SK-N-SH (cell line): ENCODE results near the gene ACAD11. TPM values are rescaled to one million over a fixed set of nuclear protein-coding genes. Genes with fewer than 3 reads are reported as not detected.

Experiments
- CTCF ChIA-PET: fragments of 300-600, 350-600 bp; formaldehyde crosslinking; extraction: SDS; loops from one replicate; lab custom pipeline; 2021; lab: Yijun Ruan, JAX
- POLR2A ChIA-PET: fragments of 350-600 bp; sonication (Branson Sonifier 250); formaldehyde crosslinking; extraction: SDS; loops from one replicate; lab custom pipeline; 2020; ENCODE audit warnings: antibody characterized with exemption, inconsistent platforms; lab: Yijun Ruan, JAX
- DNase-seq: peaks from one replicate; pipeline ENCODE4 v3.0.0; 2012
- H2AFZ ChIP-seq: fragments of 200-600 bp; sonication (generic); 2 replicates; pipeline ENCODE4 v1.8.1; 2016; ENCODE audit warnings: antibody characterized with exemption, mild to moderate bottlenecking, low read depth
- H3F3A ChIP-seq: fragments of 200-600 bp; sonication (generic); replicated peaks from 2 replicates; pipeline ENCODE3; 2016; ENCODE audit warnings: antibody characterized with exemption, mild to moderate bottlenecking; ENCODE audit not compliant: insufficient read depth
- H3K27ac ChIP-seq, 2 experiments: fragments of 200-500 bp in 1 of 2; fragments of 200-600 bp in 1 of 2; sonication (Bioruptor generic) in 1 of 2; sonication (generic), shearing (Covaris generic) in 1 of 2; 2 replicates each; pipeline versions ENCODE4 v1.5.1 to v1.6.1; 2014 to 2016; ENCODE audit warnings: low read depth in 2 of 2, inconsistent platforms in 1 of 2, low read length in 1 of 2, mild to moderate bottlenecking in 1 of 2, mixed read lengths in 1 of 2
- H3K27me3 ChIP-seq: fragments of 200-600 bp; sonication (generic), shearing (Covaris generic); 2 replicates; pipeline ENCODE4 v1.6.1; 2016; ENCODE audit warnings: mixed run types; ENCODE audit not compliant: insufficient read depth
- H3K36me3 ChIP-seq, 2 experiments: fragments of 200-500 bp in 1 of 2; fragments of 200-600 bp in 1 of 2; sonication (Bioruptor generic) in 1 of 2; sonication (generic) in 1 of 2; replicated peaks in 1 of 2; 2 replicates each; pipeline versions ENCODE3 to v1.5.1; 2014 to 2016; ENCODE audit warnings: low read length in 1 of 2, mild to moderate bottlenecking in 1 of 2; ENCODE audit not compliant: insufficient read depth in 2 of 2, control insufficient read depth in 1 of 2
- H3K4me1 ChIP-seq, 2 experiments: fragments of 200-500 bp in 1 of 2; fragments of 200-600 bp in 1 of 2; sonication (Bioruptor generic) in 1 of 2; sonication (generic), shearing (Covaris generic) in 1 of 2; 2 replicates each; pipeline versions ENCODE4 v1.5.1 to v1.6.1; 2014 to 2016; ENCODE audit warnings: low read depth in 1 of 2, low read length in 1 of 2, mixed run types in 1 of 2; ENCODE audit not compliant: insufficient read depth in 2 of 2, control insufficient read depth in 1 of 2
- H3K4me2 ChIP-seq: fragments of 200-600 bp; sonication (generic), shearing (Covaris generic); 2 replicates; pipeline ENCODE4 v1.6.1; 2017; ENCODE audit warnings: mixed run types
- H3K4me3 ChIP-seq, 2 experiments: fragments of 200-500 bp in 1 of 2; fragments of 200-600 bp in 1 of 2; sonication (Bioruptor generic) in 1 of 2; sonication (generic), shearing (Covaris generic) in 1 of 2; 2 replicates each; pipeline versions ENCODE4 v1.5.1 to v1.8.1; 2014 to 2016; ENCODE audit warnings: low read depth in 2 of 2, inconsistent platforms in 1 of 2, low read length in 1 of 2, mild to moderate bottlenecking in 1 of 2, mixed read lengths in 1 of 2, moderate library complexity in 1 of 2
- H3K79me2 ChIP-seq: fragments of 200-600 bp; sonication (generic); 2 replicates; pipeline ENCODE4 v1.8.1; 2017; ENCODE audit warnings: mild to moderate bottlenecking; ENCODE audit not compliant: insufficient read depth
- H3K9ac ChIP-seq: fragments of 200-600 bp; sonication (generic); 2 replicates; pipeline ENCODE4 v1.6.1; 2017; ENCODE audit warnings: mixed run types
- H3K9me2 ChIP-seq: fragments of 200-600 bp; sonication (generic); 2 replicates; pipeline ENCODE4 v1.6.1; 2017; ENCODE audit warnings: mixed run types
- H3K9me3 ChIP-seq: fragments of 200-600 bp; sonication (generic); 2 replicates; pipeline ENCODE4 v1.6.1; 2017; ENCODE audit warnings: mixed run types, mild to moderate bottlenecking, moderate library complexity
- H4K20me1 ChIP-seq: fragments of 200-600 bp; sonication (generic); 2 replicates; pipeline ENCODE4 v1.6.1; 2017; ENCODE audit warnings: mild to moderate bottlenecking, mixed run types; ENCODE audit not compliant: insufficient read depth
- CHD2 ChIP-seq: fragments of 150-350 bp; IDR thresholded peaks from 2 replicates; pipeline ENCODE4 v1.6.1; 2018; ENCODE audit warnings: low read length; ENCODE audit not compliant: partially characterized antibody
- GABPA ChIP-seq: IDR thresholded peaks from 2 replicates; pipeline ENCODE4 v1.4.0; 2012; ENCODE audit warnings: low read depth, mild to moderate bottlenecking
- JUND ChIP-seq: IDR thresholded peaks from 2 replicates; pipeline ENCODE4 v1.4.0; 2012
- MXI1 ChIP-seq: IDR thresholded peaks from 2 replicates; pipeline ENCODE4 v1.6.1; 2012; ENCODE audit warnings: mild to moderate bottlenecking, low read depth, low read length, improper control_type of control experiment
- NFIC ChIP-seq: IDR thresholded peaks from 2 replicates; pipeline ENCODE4 v1.4.0; 2012; ENCODE audit warnings: borderline replicate concordance
- NRF1 ChIP-seq: IDR thresholded peaks from 2 replicates; pipeline ENCODE4 v1.6.1; 2012; ENCODE audit warnings: low read depth, mild to moderate bottlenecking, low read length
- POLR2AphosphoS5 ChIP-seq: IDR thresholded peaks from 2 replicates; pipeline ENCODE4 v1.6.1; 2012; ENCODE audit warnings: low read depth, low read length
- RAD21 ChIP-seq: IDR thresholded peaks from 2 replicates; pipeline ENCODE4 v1.6.1; 2012; ENCODE audit warnings: mild to moderate bottlenecking, low read length
- SIN3A ChIP-seq: IDR thresholded peaks from 2 replicates; pipeline ENCODE4 v1.6.1; 2012; ENCODE audit warnings: low read depth, mild to moderate bottlenecking, low read length, moderate library complexity, borderline replicate concordance
- TAF1 ChIP-seq: IDR thresholded peaks from 2 replicates; pipeline ENCODE4 v1.6.1; 2012; ENCODE audit warnings: low read depth, mild to moderate bottlenecking, low read length, moderate library complexity, borderline replicate concordance
- TCF12 ChIP-seq: IDR thresholded peaks from 2 replicates; pipeline ENCODE4 v1.4.0; 2012
- TEAD4 ChIP-seq: IDR thresholded peaks from 2 replicates; pipeline ENCODE4 v1.4.0; 2012; ENCODE audit warnings: mild to moderate bottlenecking, borderline replicate concordance; ENCODE audit not compliant: insufficient read depth
- YY1 ChIP-seq: IDR thresholded peaks from 2 replicates; pipeline ENCODE4 v1.4.0; 2012; ENCODE audit warnings: low read depth, mild to moderate bottlenecking
- WGBS: methylation state at CpG from one replicate; pipeline ENCODE4 v1.1.6; 2017; ENCODE audit warnings: low lambda C conversion rate; 5-methylcytosine and 5-hydroxymethylcytosine counted together
- polyA plus RNA-seq, 3 experiments: library from polyadenylated mRNA; depleted of rRNA; stranded (reverse); fragments of >200 nt; gene quantifications; 2 replicates each; pipeline ENCODE4 v1.2.3, GENCODE V29; 2012
- TF ChIP-seq, protein P1 (sequence below): IDR thresholded peaks from 2 replicates; pipeline ENCODE4; 2012
- TF ChIP-seq, protein P2 (sequence below): IDR thresholded peaks from 2 replicates; pipeline ENCODE4 v1.4.0; 2012; ENCODE audit warnings: low read depth
- TF ChIP-seq, protein P3 (sequence below): fragments of 200-600 bp; sonication (generic); IDR thresholded peaks from 2 replicates; pipeline ENCODE4 v1.6.1; 2017; ENCODE audit warnings: antibody characterized with exemption, mild to moderate bottlenecking, moderate library complexity
- TF ChIP-seq, protein P4 (sequence below): fragments of 150-350 bp; IDR thresholded peaks from 2 replicates; pipeline ENCODE4 v1.6.1; 2017; ENCODE audit warnings: antibody characterized with exemption, low read length, low read depth, borderline replicate concordance

The ACAD11 gene
- polyA plus RNA-seq, 1 of the 3 experiments (the other 2 are of a cell fraction), result 16.3 TPM

DNA sequence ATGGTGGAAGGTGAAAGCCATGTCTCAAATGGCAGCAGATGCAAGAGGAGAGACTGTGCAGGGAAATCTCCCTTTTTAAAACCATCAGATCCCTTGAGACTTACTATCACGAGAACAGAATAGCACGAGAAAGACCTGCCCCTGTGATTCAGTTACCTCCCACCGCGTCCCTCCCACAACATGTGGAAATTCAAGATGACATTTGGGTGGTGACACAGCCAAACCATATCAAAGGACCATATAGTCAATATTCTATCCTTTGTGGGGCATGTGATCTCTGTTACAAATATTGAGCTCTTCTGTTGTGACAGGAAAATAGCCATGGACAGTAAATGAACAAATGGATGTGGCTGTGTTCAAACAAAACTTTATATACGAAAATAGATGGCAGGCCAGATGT lies 139.7 kb downstream of the ACAD11 start:
- CTCF ChIA-PET, result interaction anchor here (1.1 to 4.6 kb wide), 2 partner anchors 16 to 62 kb away, joined by 3 to 20 read pairs; no protein-coding TSS in a partner anchor
- DNase-seq, result no peak
- 98% methylated on average over 5 of the region's 5 CpGs for WGBS
- Histone ChIP-seq H3K9me3 (no peaks in the 10 kb centered on the region), H3F3A (no peaks in the 10 kb centered on the region), H3K36me3 (peaks cover 80 to 81% of the 10 kb centered on the region in 2 experiments), H3K9me2 (no peaks in the 10 kb centered on the region), H4K20me1 (no peaks in the 10 kb centered on the region), H3K79me2 (no peaks in the 10 kb centered on the region; the same call in 1 of the 2 replicates), H3K9ac (no peak overlapping the region), H3K4me3 (no peak overlapping the region), H3K4me2 (no peak overlapping the region), H3K4me1 (no peaks in the 10 kb centered on the region), H2AFZ (no peak overlapping the region), H3K27me3 (no peaks in the 10 kb centered on the region), H3K27ac (no peak overlapping the region)
- POLR2A ChIA-PET, result no interaction called here
- TF ChIP-seq RAD21 (no peak), GABPA (no peak), MXI1 (no peak), CHD2 (no peak), TCF12 (no peak), SIN3A (no peak), TEAD4 (no peak), TAF1 (no peak), JUND (no peak), NRF1 (no peak), YY1 (no peak), POLR2AphosphoS5 (no peak), NFIC (no peak)
- TF ChIP-seq, protein P1, sequence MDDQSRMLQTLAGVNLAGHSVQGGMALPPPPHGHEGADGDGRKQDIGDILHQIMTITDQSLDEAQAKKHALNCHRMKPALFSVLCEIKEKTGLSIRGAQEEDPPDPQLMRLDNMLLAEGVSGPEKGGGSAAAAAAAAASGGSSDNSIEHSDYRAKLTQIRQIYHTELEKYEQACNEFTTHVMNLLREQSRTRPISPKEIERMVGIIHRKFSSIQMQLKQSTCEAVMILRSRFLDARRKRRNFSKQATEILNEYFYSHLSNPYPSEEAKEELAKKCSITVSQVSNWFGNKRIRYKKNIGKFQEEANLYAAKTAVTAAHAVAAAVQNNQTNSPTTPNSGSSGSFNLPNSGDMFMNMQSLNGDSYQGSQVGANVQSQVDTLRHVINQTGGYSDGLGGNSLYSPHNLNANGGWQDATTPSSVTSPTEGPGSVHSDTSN, result no peak
- TF ChIP-seq, protein P2, sequence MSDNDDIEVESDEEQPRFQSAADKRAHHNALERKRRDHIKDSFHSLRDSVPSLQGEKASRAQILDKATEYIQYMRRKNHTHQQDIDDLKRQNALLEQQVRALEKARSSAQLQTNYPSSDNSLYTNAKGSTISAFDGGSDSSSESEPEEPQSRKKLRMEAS, result no peak
- TF ChIP-seq, protein P3, sequence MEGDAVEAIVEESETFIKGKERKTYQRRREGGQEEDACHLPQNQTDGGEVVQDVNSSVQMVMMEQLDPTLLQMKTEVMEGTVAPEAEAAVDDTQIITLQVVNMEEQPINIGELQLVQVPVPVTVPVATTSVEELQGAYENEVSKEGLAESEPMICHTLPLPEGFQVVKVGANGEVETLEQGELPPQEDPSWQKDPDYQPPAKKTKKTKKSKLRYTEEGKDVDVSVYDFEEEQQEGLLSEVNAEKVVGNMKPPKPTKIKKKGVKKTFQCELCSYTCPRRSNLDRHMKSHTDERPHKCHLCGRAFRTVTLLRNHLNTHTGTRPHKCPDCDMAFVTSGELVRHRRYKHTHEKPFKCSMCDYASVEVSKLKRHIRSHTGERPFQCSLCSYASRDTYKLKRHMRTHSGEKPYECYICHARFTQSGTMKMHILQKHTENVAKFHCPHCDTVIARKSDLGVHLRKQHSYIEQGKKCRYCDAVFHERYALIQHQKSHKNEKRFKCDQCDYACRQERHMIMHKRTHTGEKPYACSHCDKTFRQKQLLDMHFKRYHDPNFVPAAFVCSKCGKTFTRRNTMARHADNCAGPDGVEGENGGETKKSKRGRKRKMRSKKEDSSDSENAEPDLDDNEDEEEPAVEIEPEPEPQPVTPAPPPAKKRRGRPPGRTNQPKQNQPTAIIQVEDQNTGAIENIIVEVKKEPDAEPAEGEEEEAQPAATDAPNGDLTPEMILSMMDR, result no peak
- TF ChIP-seq, protein P4, sequence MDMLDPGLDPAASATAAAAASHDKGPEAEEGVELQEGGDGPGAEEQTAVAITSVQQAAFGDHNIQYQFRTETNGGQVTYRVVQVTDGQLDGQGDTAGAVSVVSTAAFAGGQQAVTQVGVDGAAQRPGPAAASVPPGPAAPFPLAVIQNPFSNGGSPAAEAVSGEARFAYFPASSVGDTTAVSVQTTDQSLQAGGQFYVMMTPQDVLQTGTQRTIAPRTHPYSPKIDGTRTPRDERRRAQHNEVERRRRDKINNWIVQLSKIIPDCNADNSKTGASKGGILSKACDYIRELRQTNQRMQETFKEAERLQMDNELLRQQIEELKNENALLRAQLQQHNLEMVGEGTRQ, result no peak
